Endothelial cell of umbilical vein (primary cell): ENCODE results near the gene HOXA10. TPM values are rescaled to one million over a fixed set of nuclear protein-coding genes. Genes with fewer than 3 reads are reported as not detected.

ENCODE experiments used
- BruUV-seq: library from RNA; stranded (reverse); fragments of 400-500 nt; replicated peaks from 2 replicates; lab custom pipeline; 2021; lab: Mats Ljungman, UMichigan
- CTCF ChIA-PET: fragments of 300-600, 350-600 bp; sonication (Branson Sonifier 250); formaldehyde crosslinking; loops from one replicate; lab custom pipeline; 2021; ENCODE audit warnings: antibody characterized with exemption, inconsistent platforms; lab: Charles Lee
- POLR2A ChIA-PET: fragments of 300-600, 350-600 bp; sonication (Branson Sonifier 250); formaldehyde crosslinking; loops from one replicate; lab custom pipeline; 2021; ENCODE audit warnings: antibody characterized with exemption, inconsistent platforms; lab: Charles Lee
- DNase-seq: peaks from one replicate; pipeline ENCODE4 v3.0.0-alpha.2; 2011; ENCODE audit warnings: low read depth, low spot score
- FAIRE-seq: peaks from 2 replicates; lab custom pipeline; 2011; peaks lifted over from hg19 to GRCh38; lab: Jason Lieb, UNC
- H2AFZ ChIP-seq: 2 replicates; pipeline ENCODE4 v1.6.0; 2012; ENCODE audit warnings: low read depth, low read length, control low read depth, inconsistent platforms
- H3K27ac ChIP-seq: 2 replicates; pipeline ENCODE4 v1.5.1; 2011; ENCODE audit warnings: low read depth, mild to moderate bottlenecking, control low read depth, low read length, moderate library complexity; ENCODE audit not compliant: insufficient read depth
- H3K27me3 ChIP-seq, 2 experiments: 2 replicates each; pipeline versions ENCODE4 v1.6.0 to v1.6.1; 2011; ENCODE audit warnings: low read length in 2 of 2, mixed read lengths in 1 of 2; ENCODE audit not compliant: control insufficient read depth in 2 of 2, insufficient read depth in 2 of 2
- H3K36me3 ChIP-seq, 2 experiments: 2 replicates in 1 of 2; 3 replicates in 1 of 2; pipeline ENCODE4 v1.5.1; 2011; ENCODE audit warnings: low read length in 2 of 2, mild to moderate bottlenecking in 1 of 2, moderate library complexity in 1 of 2; ENCODE audit not compliant: control insufficient read depth in 2 of 2, insufficient read depth in 2 of 2; ENCODE audit errors: extremely low read depth in 1 of 2
- H3K4me1 ChIP-seq: 3 replicates; pipeline ENCODE4 v1.5.1; 2011; ENCODE audit warnings: mild to moderate bottlenecking, low read length; ENCODE audit not compliant: control insufficient read depth, insufficient read depth; ENCODE audit errors: extremely low read depth
- H3K4me2 ChIP-seq: 2 replicates; pipeline ENCODE4 v1.6.1; 2011; ENCODE audit warnings: low read length, control low read depth, mixed read lengths; ENCODE audit not compliant: insufficient read depth
- H3K4me3 ChIP-seq, 3 experiments: fragments of 200-600 bp in 1 of 3; sonication (generic), shearing (Covaris generic) in 1 of 3; replicated peaks in 1 of 3; 2 replicates each; pipeline ENCODE4 v1.5.1; 2011 to 2016; ENCODE audit warnings: control low read depth in 3 of 3, low read length in 3 of 3, mild to moderate bottlenecking in 2 of 3, inconsistent platforms in 1 of 3, low read depth in 1 of 3, moderate library complexity in 1 of 3; ENCODE audit not compliant: insufficient read depth in 1 of 3
- H3K79me2 ChIP-seq: 2 replicates; pipeline ENCODE4 v1.6.0; 2012; ENCODE audit warnings: low read length, inconsistent platforms; ENCODE audit not compliant: control insufficient read depth, insufficient read depth
- H3K9ac ChIP-seq: replicated peaks from 2 replicates; pipeline ENCODE3; 2011; ENCODE audit warnings: low read length, control low read depth; ENCODE audit not compliant: insufficient read depth; ENCODE audit errors: extremely low read depth
- H3K9me1 ChIP-seq: replicated peaks from 3 replicates; pipeline ENCODE4 v1.6.0; 2011; ENCODE audit warnings: mild to moderate bottlenecking, low read length; ENCODE audit not compliant: control insufficient read depth, insufficient read depth; ENCODE audit errors: extremely low read depth
- H3K9me3 ChIP-seq: replicated peaks from 2 replicates; pipeline ENCODE4 v1.5.1; 2012; ENCODE audit warnings: low read length, inconsistent platforms; ENCODE audit not compliant: control insufficient read depth, insufficient read depth
- H4K20me1 ChIP-seq: replicated peaks from 2 replicates; pipeline ENCODE3; 2011; ENCODE audit warnings: mild to moderate bottlenecking, low read length; ENCODE audit not compliant: control insufficient read depth, insufficient read depth; ENCODE audit errors: extremely low read depth
- CTCF ChIP-seq, 2 donors: IDR thresholded peaks; 1 replicate in 1 of 2; 2 replicates in 1 of 2; pipeline ENCODE4 v1.5.1; 2011; ENCODE audit warnings: low read length in 2 of 2, mild to moderate bottlenecking in 2 of 2, moderate library complexity in 2 of 2, control low read depth in 1 of 2, inconsistent platforms in 1 of 2, low read depth in 1 of 2; ENCODE audit not compliant: insufficient read depth in 1 of 2; ENCODE audit errors: extremely low read depth in 1 of 2
- EZH2 ChIP-seq: IDR thresholded peaks from 2 replicates; pipeline ENCODE4 v1.6.1; 2012; ENCODE audit warnings: borderline replicate concordance, low read depth, mild to moderate bottlenecking, moderate library complexity, low read length, inconsistent platforms; ENCODE audit not compliant: severe bottlenecking
- FOS ChIP-seq: IDR thresholded peaks from 2 replicates; pipeline ENCODE4 v1.6.1; 2011; ENCODE audit warnings: mild to moderate bottlenecking, low read length, moderate library complexity, borderline replicate concordance; ENCODE audit not compliant: insufficient read depth
- GATA2 ChIP-seq: IDR thresholded peaks from 2 replicates; pipeline ENCODE4 v1.7.0; 2011; ENCODE audit warnings: low read depth, mild to moderate bottlenecking, moderate library complexity, mixed read lengths, low read length; ENCODE audit not compliant: insufficient read length, insufficient read depth
- JUN ChIP-seq: IDR thresholded peaks from 2 replicates; pipeline ENCODE4 v1.6.1; 2011; ENCODE audit warnings: borderline replicate concordance, low read depth; ENCODE audit not compliant: insufficient read length, insufficient read depth
- MAX ChIP-seq: IDR thresholded peaks from 2 replicates; pipeline ENCODE4 v1.6.1; 2011; ENCODE audit not compliant: insufficient read depth, insufficient read length
- MYC ChIP-seq: IDR thresholded peaks from one replicate; pipeline ENCODE4 v1.6.1; 2011; ENCODE audit warnings: mild to moderate bottlenecking, low read depth, low read length
- POLR2A ChIP-seq: IDR thresholded peaks from 2 replicates; pipeline ENCODE4 v1.6.1; 2012; ENCODE audit warnings: low read depth, mild to moderate bottlenecking, control low read depth, low read length
- POLR2AphosphoS5 ChIP-seq: IDR thresholded peaks from 2 replicates; pipeline ENCODE4 v1.6.1; 2012; ENCODE audit warnings: low read depth, mild to moderate bottlenecking, control low read depth, low read length, moderate library complexity; ENCODE audit not compliant: insufficient read depth
- dilution Hi-C: fragments of 300-500 bp; cut with MboI; formaldehyde crosslinking; loops from one replicate; pipeline ENCODE4 v1.15.0; 2019; ENCODE audit warnings: low sequenced_read_pairs; ENCODE audit not compliant: extremely low pct_ligation_motif_present
- intact Hi-C: fragments of 100-400 bp; cut with micrococcal nuclease; formaldehyde crosslinking; loops from one replicate; pipeline ENCODE4 v1.10.0; 2022
- polyA plus RNA-seq, 4 experiments: library from polyadenylated mRNA; depleted of rRNA in 3 of 4; stranded (reverse) in 3 of 4; unstranded in 1 of 4; fragments of >200 nt; gene quantifications; 2 replicates each; pipeline versions ENCODE4 v1.2.1 to v1.2.3, GENCODE V29; 2011 to 2012; ENCODE audit warnings: missing spikeins in 1 of 4
- total RNA-seq: library from RNA; stranded (reverse); gene quantifications from 2 replicates; pipeline ENCODE4 v1.2.3, GENCODE V29; 2021

The HOXA10 gene
- total and polyA plus RNA-seq, 2 donors (not counting 3 experiments of a cell fraction or from before 2014, with no cell fraction given): 24.4 to 30.3 TPM

DNA sequence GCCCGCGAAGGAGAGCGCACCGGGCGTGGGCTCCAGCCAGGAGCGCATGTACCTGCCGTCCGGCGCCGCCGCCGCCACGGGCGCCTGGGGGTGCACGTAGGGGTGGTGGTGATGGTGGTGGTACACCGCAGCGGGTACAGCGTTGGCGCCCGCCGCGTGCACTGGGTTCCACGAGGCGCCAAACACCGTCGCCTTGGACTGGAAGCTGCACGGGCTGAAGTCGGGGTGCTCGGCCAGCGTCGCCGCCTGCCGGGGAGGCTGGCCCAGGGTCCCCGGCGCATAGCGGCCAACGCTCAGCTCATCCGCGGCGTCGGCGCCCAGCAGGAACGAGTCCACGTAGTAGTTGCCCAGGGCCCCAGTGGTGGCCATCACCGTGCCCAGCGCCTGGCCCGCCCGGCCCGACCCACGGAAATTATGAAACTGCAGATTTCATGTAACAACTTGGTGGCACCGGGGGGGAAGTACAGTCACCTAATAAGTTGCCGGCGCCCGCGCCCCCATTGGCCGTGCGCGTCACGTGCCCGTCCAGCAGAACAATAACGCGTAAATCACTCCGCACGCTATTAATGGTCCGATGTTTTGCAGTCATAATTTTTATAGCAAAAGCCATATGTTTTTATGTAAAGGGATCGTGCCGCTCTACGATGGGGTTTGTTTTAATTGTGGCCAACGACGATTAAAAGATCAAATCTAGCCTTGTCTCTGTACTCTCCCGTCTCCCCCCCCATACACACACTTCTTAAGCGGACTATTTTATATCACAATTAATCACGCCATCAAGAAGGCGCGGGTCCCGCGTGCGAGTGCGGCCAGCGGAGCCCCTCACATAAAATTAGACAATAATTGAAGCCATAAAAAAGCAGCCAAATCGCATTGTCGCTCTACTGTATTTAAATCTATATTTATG, 8.8 kb downstream of the HOXA10 start, which contains the start of gene HOXA9:
Gene HOXA9 (minus strand): TSS at position 449 of the 907 bp plus-strand sequence. CDS start 80 bp downstream, at position 369.
- Histone ChIP-seq H3K36me3 (peaks cover 3 to 7% of the 10 kb centered on the region in 2 experiments), H2AFZ (no peak within 1 kb of the TSS), H4K20me1 (no peaks in the 10 kb centered on the region), H3K4me1 (peaks cover 31% of the 10 kb centered on the region), H3K9me3 (no peaks in the 10 kb centered on the region), H3K27ac (peak within 1 kb of the TSS; percentile 91), H3K4me2 (peak within 1 kb of the TSS; percentile 91), H3K79me2 (peaks cover 88% of the 10 kb centered on the region), H3K27me3 (no peaks in the 10 kb centered on the region), H3K9ac (peak within 1 kb of the TSS; percentile 85), H3K4me3 (peak within 1 kb of the TSS; percentile 63 to 98 (median 88)), H3K9me1 (no peaks in the 10 kb centered on the region)
- dilution Hi-C loops (loop anchor here (10.0 to 25.0 kb wide), 3 partner anchors 311 to 978 kb away; no protein-coding TSS in a partner anchor), intact Hi-C loops (loop anchor here (1.0 to 2.0 kb wide), 4 partner anchors 9 to 63 kb away; partner anchors contain the start of genes HOXA10 and HOXA2)
- TSS peak; percentile 55 for BruUV-seq
- peak; percentile 78 for FAIRE-seq
- DNase-seq: peak; percentile 98
- POLR2A ChIA-PET: interaction anchor here (0.9 to 1.8 kb wide), 6 partner anchors 12 to 54 kb away, joined by 3 to 8 read pairs (median 5); partner anchors contain the start of genes HOXA11, HOXA3 and HOXA5
- TF ChIP-seq FOS (peak; percentile 63), MYC (no peak), POLR2AphosphoS5 (peak; percentile 94), JUN (no peak), POLR2A (peak; percentile 95), CTCF (IDR thresholded peaks at IDR 0.05; ENCODE audit: extremely low read depth in 1 of 2, insufficient read depth in 1 of 2, low read depth in 1 of 2, low read length in 2 of 2) (no peak), EZH2 (no peak), GATA2 (no peak), MAX (peak; percentile 97)
- CTCF ChIA-PET: interaction anchor here (1.2 to 7.4 kb wide), 9 partner anchors 8 to 931 kb away, joined by 3 to 42 read pairs (median 4); partner anchors contain the start of gene HOXA3
